Fibroblast of lung (primary cell): ENCODE data around the gene KCNJ4. TPM values are rescaled to one million over a fixed set of nuclear protein-coding genes. Genes with fewer than 3 reads are reported as not detected.

Experiments used
- DNase-seq, 2 donors: peaks; one replicate each; pipeline versions ENCODE4 v3.0.0 to v3.0.0-alpha.2; 2010; ENCODE audit warnings: low read depth in 2 of 2
- H2AFZ ChIP-seq: 2 replicates; pipeline ENCODE4 v1.5.1; 2012; ENCODE audit warnings: low read length, control low read depth, inconsistent platforms
- H3K27ac ChIP-seq: 2 replicates; pipeline ENCODE4 v1.5.1; 2011; ENCODE audit warnings: low read length, control low read depth; ENCODE audit not compliant: insufficient read depth
- H3K27me3 ChIP-seq: 2 replicates; pipeline ENCODE4 v1.5.1; 2011; ENCODE audit warnings: mild to moderate bottlenecking, low read length; ENCODE audit not compliant: control insufficient read depth, insufficient read depth
- H3K36me3 ChIP-seq: 2 replicates; pipeline ENCODE4 v1.5.1; 2011; ENCODE audit warnings: low read length; ENCODE audit not compliant: control insufficient read depth, insufficient read depth
- H3K4me1 ChIP-seq: 2 replicates; pipeline ENCODE4 v1.5.1; 2011; ENCODE audit warnings: low read length; ENCODE audit not compliant: control insufficient read depth, insufficient read depth; ENCODE audit errors: extremely low read depth
- H3K4me2 ChIP-seq: 2 replicates; pipeline ENCODE4 v1.5.1; 2011; ENCODE audit warnings: low read length, control low read depth; ENCODE audit not compliant: insufficient read depth; ENCODE audit errors: extremely low read depth
- H3K4me3 ChIP-seq, 4 experiments: fragments of 200-600 bp in 1 of 4; sonication (generic) in 1 of 4; replicated peaks in 1 of 4; 2 replicates each; pipeline ENCODE4 v1.5.1; 2011 to 2016; ENCODE audit warnings: low read length in 4 of 4, low read depth in 3 of 4, mild to moderate bottlenecking in 3 of 4, control low read depth in 2 of 4, inconsistent platforms in 1 of 4, mixed read lengths in 1 of 4; ENCODE audit not compliant: insufficient read depth in 1 of 4; ENCODE audit errors: control extremely low read depth in 1 of 4
- H3K79me2 ChIP-seq: 2 replicates; pipeline ENCODE4 v1.5.1; 2012; ENCODE audit warnings: mild to moderate bottlenecking, low read length, inconsistent platforms; ENCODE audit not compliant: control insufficient read depth, insufficient read depth
- H3K9ac ChIP-seq: 2 replicates; pipeline ENCODE4 v1.5.1; 2011; ENCODE audit warnings: mild to moderate bottlenecking, low read length, control low read depth; ENCODE audit not compliant: insufficient read depth
- H3K9me3 ChIP-seq: 2 replicates; pipeline ENCODE4 v1.5.1; 2012; ENCODE audit warnings: low read depth, low read length; ENCODE audit not compliant: control insufficient read depth, insufficient read depth
- H4K20me1 ChIP-seq: 2 replicates; pipeline ENCODE4 v1.5.1; 2011; ENCODE audit warnings: low read length; ENCODE audit not compliant: control insufficient read depth, insufficient read depth; ENCODE audit errors: extremely low read depth
- CTCF ChIP-seq, 2 donors: IDR thresholded peaks in 1 of 2; conservative IDR thresholded peaks in 1 of 2; 1 replicate in 1 of 2; 2 replicates in 1 of 2; pipeline ENCODE4 v1.5.1; 2011 to 2012; ENCODE audit warnings: low read length in 2 of 2, control low read depth in 1 of 2, inconsistent platforms in 1 of 2, low read depth in 1 of 2, mild to moderate bottlenecking in 1 of 2
- EZH2 ChIP-seq: IDR thresholded peaks from 2 replicates; pipeline ENCODE4 v1.5.1; 2012; ENCODE audit warnings: low read length, control low read depth, mild to moderate bottlenecking; ENCODE audit errors: missing control alignments
- polyA plus RNA-seq, 2 donors: library from polyadenylated mRNA; depleted of rRNA in 1 of 2; stranded (reverse) in 1 of 2; unstranded in 1 of 2; fragments of >200 nt; gene quantifications; 2 replicates each; pipeline ENCODE4 v1.2.1, GENCODE V29; 2011 to 2012; ENCODE audit warnings: missing spikeins in 1 of 2
- total RNA-seq: library from RNA; depleted of rRNA; stranded (reverse); fragments of >200 nt; gene quantifications from 2 replicates; pipeline ENCODE4 v1.2.1, GENCODE V29; 2014

KCNJ4 gene
- total and polyA plus RNA-seq, 2 donors (not counting 1 experiment from before 2014, with no cell fraction given): not detected

DNA sequence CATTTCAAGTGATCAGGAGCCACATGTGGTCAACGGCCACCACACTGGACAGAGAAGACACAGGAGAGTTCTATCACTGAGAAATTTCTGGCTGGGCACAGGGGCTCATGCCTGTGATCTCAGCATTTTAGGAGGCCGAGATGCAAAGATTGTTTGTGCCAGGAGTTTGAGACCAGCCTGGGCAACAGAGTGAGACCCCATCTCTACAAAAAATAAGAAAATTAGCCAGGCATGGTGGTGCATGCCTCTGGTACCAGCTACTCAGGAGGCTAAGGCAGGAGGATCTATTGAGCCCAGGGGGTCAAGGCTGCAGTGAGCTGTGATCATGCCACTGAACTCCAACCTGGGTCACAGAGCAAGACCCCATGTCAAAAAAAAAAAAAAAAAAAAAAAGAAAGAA is 26.3 kb downstream of the KCNJ4 start:
- Histone ChIP-seq H3K27ac (no peak overlapping the region), H3K27me3 (no peaks in the 10 kb centered on the region), H4K20me1 (no peaks in the 10 kb centered on the region), H3K4me2 (no peak overlapping the region), H3K79me2 (no peaks in the 10 kb centered on the region), H3K36me3 (no peaks in the 10 kb centered on the region), H3K9me3 (no peaks in the 10 kb centered on the region), H2AFZ (no peak overlapping the region), H3K4me3 (no peak overlapping the region), H3K9ac (no peak overlapping the region), H3K4me1 (no peaks in the 10 kb centered on the region)
- no peak for TF ChIP-seq EZH2
- TF ChIP-seq CTCF (conservative IDR thresholded peaks at IDR 0.05 in 1 of 2, IDR thresholded peaks at IDR 0.05 in 1 of 2; ENCODE audit: low read depth in 1 of 2, low read length in 2 of 2): no peak
- no peak for DNase-seq

DNA sequence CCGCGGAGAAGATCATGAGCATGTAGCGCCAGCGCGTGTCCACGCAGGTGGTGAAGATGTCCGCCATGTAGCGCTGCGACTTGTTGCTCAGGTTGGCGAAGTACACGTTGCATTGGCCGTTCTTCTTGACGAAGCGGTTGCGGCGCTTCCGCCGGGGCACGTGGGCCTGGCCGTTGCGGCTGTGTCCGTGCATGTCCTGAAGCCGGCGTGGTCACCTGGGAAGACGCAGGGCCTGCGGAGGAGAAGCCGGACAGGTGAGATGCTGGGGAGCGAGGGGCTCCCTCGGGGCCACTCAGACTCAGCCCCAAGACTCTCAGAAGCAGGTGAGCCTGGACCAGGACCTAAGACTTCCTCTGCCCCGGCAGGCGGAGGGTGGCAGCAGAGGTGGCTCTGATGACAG is 27.1 kb downstream of the KCNJ4 start:
- Histone ChIP-seq H3K4me1 (no peaks in the 10 kb centered on the region), H3K4me2 (no peak overlapping the region), H3K9ac (no peak overlapping the region), H3K27me3 (no peaks in the 10 kb centered on the region), H4K20me1 (no peaks in the 10 kb centered on the region), H3K4me3 (no peak overlapping the region), H2AFZ (no peak overlapping the region), H3K9me3 (no peaks in the 10 kb centered on the region), H3K27ac (no peak overlapping the region), H3K36me3 (no peaks in the 10 kb centered on the region), H3K79me2 (no peaks in the 10 kb centered on the region)
- TF ChIP-seq CTCF (conservative IDR thresholded peaks at IDR 0.05 in 1 of 2, IDR thresholded peaks at IDR 0.05 in 1 of 2; ENCODE audit: low read depth in 1 of 2, low read length in 2 of 2) (no peak), EZH2 (no peak)
- DNase-seq: no peak

DNA sequence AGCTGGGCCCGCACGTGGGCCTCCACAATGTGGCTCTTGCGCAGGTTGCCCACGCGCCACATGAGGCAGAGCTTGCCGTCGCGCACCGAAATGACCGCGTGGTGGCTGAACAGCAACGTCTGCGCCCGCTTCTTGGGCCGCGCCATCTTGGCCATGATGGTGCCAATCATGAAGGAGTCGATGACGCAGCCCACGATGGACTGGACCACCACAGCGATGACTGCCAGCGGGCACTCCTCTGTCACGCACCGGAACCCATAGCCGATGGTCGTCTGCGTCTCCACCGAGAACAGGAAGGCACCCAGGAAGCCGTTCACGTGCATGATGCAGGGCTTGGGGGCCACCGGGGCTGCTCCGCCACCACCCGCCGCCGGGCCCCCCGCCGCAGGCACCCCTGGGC is 27.5 kb downstream of the KCNJ4 start:
- no peak overlapping the region for H3K9ac ChIP-seq
- no peaks in the 10 kb centered on the region for H3K27me3 ChIP-seq
- DNase-seq: no peak
- no peak overlapping the region for H3K4me3 ChIP-seq
- H3K4me2 ChIP-seq: no peak overlapping the region
- TF ChIP-seq CTCF (conservative IDR thresholded peaks at IDR 0.05 in 1 of 2, IDR thresholded peaks at IDR 0.05 in 1 of 2; ENCODE audit: low read depth in 1 of 2, low read length in 2 of 2) (no peak), EZH2 (no peak)
- no peaks in the 10 kb centered on the region for H3K9me3 ChIP-seq
- no peak overlapping the region for H3K27ac ChIP-seq
- no peaks in the 10 kb centered on the region for H3K36me3 ChIP-seq
- H3K4me1 ChIP-seq: no peaks in the 10 kb centered on the region
- H3K79me2 ChIP-seq: no peaks in the 10 kb centered on the region
- H4K20me1 ChIP-seq: no peaks in the 10 kb centered on the region
- H2AFZ ChIP-seq: no peak overlapping the region
